SW 1271 (cell line): Measurements from ENCODE around the gene CSRNP3.

Source experiments
- DNase-seq, 2 experiments: peaks; one replicate each; lab custom pipeline; 2025; lab: John Stamatoyannopoulos, UW

The CSRNP3 gene, protein sequence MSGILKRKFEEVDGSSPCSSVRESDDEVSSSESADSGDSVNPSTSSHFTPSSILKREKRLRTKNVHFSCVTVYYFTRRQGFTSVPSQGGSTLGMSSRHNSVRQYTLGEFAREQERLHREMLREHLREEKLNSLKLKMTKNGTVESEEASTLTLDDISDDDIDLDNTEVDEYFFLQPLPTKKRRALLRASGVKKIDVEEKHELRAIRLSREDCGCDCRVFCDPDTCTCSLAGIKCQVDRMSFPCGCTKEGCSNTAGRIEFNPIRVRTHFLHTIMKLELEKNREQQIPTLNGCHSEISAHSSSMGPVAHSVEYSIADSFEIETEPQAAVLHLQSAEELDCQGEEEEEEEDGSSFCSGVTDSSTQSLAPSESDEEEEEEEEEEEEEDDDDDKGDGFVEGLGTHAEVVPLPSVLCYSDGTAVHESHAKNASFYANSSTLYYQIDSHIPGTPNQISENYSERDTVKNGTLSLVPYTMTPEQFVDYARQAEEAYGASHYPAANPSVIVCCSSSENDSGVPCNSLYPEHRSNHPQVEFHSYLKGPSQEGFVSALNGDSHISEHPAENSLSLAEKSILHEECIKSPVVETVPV

DNA sequence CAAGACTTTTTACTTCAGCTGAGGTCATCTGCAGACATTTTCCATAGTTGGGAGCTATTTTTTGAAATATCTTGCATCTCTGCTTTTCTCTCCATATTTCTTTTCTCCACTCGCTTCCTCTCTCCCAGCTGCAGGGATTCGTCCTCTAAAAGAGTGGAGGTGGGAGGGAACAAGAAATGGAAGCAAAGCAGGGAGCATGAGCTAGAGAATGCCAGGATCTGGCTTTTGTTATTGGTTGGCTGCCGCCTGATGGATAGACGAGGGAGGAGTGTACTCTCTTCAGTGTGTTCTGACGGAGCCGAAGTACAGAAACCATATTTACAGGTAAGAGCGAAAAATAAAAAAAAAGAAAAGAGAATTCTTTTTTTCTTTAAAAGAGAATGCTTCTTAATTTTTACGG is at the start of gene CSRNP3:
CSRNP3 (plus strand) TSS at position 282 of the 400 bp plus-strand sequence. CDS start 125,368 bp downstream, outside the sequence.
- no peak for DNase-seq

DNA sequence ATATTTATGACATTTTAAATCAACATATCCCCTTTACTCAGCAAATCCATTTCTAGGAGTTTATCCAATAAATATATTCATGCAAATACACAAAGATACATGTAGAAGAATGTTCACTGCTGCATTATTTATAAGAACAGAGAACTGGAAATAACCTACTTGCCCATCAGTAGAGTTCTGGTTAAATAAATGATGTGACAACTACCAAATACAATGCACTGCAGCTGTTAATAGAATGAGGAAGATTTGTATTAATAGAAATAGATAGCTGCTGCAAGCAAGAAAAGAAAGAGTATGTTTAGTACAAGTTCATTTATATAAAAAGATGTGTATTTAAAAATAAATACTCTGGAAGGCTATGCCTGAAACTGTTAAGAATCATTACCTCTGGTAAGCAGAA is 49.3 kb upstream of the CSRNP3 start:
- no peak for DNase-seq

DNA sequence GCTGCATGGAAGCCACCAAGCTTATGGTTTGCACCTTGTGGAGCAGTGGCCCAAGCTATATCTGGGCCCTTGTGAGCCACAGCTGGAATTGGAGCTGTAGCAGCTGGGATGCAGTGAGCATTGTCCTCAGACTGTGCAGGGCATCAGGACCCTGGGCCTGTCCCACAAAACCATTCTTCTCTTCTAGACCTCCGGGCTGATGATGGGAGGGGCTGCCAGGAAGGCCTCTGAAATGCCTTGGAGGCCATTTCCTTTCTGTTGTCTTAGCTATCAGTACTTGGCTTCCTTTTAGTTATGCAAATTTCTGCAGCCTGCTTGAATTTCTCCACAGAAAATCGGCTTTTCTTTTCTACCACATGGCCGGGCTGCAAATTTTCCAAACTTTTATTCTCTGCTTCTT is 46.4 kb upstream of the CSRNP3 start:
- no peak for DNase-seq

DNA sequence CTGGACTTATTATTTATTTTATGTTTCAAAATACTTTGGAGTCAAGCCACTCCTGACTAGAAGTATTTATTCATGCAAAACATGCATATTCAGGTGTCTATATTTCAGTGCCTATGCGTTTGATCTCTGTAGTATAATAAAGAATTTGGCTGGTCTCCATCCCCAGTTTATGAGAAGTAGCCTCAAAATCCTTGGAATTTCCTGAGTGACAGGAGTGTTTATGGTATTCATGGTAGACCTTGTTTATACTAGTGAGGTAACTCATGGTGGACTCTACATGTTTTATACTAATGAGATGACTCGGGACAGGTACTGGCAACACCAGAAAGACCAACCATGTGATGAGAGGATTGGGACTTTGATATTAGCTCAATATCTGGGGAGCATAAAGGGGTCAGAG is 43.9 kb upstream of the CSRNP3 start:
- no peak for DNase-seq

DNA sequence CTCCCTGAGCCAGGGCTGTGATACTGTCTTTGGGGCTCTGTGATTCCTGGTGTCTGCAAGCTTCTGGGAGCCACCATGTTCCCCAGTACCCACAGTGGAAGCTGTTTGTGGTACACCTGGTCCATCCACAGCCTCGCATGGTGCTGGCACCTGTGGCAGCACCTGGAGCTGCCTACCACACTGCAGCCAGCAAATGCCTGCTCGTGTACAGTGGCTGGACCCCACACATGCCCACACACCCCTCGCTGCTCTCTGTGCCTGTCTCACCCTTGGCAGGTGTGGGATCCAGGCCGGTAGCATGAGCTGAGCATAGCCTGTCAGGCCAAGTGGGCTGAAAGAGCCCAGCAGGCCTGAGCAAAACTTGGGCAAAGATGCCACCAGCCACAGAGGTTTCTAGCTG is 41.8 kb upstream of the CSRNP3 start:
- DNase-seq: no peak

DNA sequence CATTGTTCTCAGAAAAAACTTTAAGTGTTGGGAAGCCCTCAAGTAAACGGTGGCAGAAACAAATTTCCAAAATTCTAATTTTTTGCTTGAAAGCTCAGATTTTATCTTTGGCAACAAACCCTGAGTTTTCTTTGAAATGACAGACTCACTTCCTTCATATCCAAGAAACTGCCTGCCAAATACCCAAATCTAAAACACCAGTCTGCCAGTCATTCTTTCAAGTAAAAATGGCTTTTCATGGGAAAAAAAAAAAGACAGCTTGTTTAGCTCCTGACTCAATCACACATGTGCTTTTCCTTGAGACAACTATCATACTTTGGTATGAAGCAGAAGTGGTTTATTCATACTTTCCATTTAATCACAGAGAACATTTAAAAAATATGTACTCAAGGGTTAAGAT is 40.6 kb upstream of the CSRNP3 start:
- DNase-seq: no peak

DNA sequence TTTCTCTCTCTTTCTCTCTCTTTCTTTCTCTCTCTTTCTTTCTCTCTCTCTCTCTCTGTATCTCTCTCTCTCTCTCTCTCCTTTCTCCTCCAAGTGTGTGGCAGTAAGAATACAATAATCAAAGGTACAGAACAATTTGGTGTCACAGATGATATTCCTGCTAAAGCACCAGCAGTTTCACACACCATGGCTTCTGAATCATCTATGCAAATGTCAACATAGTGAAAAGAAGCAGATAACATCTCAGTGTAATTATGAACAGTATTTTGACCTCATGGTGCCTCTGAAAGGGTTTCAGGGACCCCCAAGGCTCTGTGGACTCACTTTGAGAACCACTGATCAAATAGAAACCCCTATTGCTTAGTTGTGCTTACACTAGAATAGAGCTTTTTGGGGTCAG is 38.5 kb upstream of the CSRNP3 start:
- DNase-seq: no peak

DNA sequence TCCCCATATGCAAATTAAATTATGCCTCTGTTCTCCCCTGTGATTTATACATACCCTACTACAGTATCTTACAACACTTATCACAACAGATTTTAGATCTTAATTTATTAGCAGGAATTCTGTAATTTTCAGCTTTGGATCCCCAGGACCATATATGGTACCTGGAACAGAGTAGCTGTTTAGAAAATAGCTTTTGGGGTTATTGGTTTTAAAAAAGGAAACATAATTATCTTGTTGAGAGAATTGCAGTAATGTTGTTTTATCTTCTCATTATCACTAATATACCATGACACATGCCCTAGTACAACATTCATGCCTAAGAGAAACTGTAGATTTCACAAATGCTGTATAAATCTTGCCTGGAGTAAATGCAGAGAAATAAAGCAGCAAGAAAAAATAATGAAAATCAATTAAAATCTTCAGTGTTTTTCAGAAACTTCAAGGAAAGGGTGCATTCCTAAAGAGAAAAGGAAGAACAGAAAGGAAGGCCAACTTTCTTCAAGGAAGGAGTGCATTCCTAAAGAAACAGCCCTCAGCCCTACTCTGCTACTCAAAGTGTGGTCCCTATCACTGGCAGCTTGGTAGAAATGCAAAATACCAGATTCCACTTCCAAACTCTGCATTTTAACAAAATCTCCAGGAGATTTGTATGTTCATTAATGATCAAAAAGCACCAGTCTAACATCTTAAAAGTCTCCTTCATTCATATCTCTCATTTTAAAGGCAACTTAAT is 37.1 kb upstream of the CSRNP3 start:
- no peak for DNase-seq

DNA sequence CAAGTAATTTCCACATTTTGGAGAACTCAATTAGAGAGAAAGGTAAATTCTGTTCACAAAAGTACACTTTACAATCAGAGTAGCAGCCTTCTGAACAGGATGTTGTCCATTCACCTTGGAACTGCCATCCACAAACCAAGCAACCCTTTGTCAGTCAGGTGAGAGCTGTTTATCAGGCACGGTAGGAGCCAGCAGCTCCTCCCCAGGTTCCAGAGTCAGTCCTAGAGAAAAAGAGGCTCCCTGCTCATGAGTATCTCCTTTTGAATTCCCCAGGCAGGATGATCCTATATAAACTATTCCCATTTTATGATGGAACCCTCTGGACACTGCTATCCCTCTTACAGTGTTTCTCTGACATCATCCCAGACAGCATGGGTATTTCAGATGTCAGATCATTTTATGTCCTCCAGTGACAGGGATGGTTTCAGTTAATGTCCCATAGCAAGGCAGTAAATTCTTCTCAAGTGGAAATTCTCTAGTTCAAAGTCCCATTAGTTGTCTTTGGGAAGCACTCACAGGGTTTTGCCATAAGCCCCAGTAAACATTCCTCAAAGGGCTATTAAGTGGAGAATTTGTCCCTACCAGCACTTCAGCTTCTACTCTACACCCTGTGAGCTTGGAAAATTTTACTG is 34.5 kb upstream of the CSRNP3 start:
- no peak for DNase-seq

DNA sequence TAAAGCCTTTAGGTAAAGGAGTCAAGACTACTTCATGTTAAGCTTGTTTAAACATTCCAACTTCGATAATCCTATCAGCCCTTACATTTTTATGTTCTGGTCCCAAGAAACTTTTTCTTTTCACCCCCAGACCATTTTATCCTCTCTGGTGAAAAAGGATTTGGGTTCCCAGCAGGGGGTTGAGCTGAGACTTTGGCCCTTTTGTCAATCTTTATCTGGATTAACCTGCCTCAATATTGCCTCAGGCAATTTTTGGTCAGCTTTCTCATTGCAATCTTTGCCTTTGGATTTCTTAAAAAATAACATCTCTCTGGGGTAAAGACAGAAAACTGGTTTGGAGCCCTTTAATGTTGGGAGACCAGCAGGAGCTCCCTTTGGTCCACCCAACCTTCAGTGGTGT is 33.9 kb upstream of the CSRNP3 start:
- DNase-seq: no peak

DNA sequence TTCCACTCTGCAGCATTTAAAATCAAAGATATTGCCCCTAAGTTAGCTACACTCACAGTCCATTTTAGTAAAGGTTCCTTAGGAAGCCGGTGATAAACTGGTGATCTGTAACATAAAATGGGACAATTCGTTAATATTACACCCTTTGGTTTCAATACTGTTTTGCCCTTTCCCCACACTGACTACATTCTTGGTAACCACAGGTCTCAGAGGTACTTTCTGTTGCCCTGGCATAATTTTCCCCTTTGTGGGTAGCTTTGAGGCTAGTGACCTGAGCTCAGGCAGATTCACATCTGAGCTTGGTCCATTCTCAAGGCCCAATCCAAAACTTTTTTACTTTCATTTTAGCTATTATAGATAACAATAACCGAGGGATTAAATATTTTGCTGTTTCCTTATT is 32.9 kb upstream of the CSRNP3 start:
- DNase-seq: no peak

DNA sequence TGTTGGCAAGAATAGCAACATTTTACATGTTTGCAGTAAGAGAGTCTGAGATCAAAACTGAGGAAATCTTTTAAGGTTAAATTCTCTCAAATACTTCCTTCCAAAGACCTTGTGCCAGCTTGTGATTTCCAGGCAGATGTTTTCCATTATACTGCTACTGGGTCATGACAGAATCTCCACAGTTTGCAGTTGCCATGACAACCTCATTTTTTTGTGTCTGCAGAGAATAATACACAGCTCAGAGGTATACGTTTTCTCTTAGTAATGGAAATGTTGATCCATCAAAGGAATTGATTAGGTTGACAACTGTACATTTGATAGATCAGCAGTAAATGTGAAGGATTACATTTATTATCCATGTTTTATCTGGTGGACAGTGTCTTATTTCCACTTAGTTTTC is 29.1 kb upstream of the CSRNP3 start:
- DNase-seq: no peak

DNA sequence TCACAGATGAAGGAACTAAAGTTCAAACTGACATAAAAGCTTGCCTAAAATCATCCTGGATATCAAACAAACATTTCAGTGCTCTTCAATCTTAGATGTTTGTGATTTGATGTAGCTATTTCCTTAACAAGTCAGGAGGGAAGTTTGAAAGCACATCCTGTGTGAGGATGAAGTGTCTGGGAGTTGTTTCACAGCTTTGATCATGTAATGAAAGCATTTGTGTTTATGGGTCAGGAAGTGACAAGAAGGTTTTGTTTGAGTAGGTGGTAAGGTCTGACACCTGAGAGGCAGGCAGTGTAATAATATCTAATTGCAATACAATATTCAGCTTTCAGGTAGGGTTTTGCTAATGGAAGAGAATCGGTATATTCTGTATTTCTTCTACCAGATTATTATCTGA is 26.0 kb upstream of the CSRNP3 start:
- DNase-seq: no peak

DNA sequence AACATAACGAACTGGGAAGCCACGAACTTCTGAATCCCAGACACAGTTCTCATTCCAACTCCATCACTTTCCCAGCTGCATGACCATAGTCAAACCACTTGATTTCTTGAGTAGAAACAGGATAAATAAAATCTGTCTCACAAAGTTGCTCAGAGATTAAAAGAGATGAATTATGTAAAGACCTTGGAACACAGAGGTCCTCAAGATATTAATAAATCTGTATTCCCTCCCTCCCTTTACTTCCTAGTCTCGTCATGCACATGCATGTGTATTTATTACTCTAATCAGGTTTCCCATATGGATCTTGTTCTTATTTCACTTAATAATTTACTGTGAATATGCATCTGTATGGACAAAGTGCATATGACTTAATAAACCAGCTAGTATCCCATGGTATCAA is 21.1 kb upstream of the CSRNP3 start:
- no peak for DNase-seq

DNA sequence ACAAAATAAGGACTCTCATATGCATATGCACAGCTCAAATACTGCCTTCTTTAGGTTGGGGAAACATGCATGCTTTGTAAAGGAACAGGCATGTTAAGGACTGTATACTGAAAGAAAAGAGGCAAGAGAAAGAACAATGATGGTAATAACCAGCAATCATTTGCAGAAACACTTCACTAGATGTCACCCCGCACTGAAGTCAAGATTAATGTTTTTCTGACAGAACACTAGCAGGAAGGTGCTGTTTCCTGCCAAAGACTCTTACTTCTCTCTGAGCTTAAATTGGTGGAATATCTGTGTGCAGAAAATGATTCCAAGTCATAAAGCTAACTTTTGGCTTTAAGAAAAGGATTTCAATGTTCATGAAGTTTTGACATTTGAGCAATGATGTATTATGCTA is 19.3 kb upstream of the CSRNP3 start:
- DNase-seq: no peak

DNA sequence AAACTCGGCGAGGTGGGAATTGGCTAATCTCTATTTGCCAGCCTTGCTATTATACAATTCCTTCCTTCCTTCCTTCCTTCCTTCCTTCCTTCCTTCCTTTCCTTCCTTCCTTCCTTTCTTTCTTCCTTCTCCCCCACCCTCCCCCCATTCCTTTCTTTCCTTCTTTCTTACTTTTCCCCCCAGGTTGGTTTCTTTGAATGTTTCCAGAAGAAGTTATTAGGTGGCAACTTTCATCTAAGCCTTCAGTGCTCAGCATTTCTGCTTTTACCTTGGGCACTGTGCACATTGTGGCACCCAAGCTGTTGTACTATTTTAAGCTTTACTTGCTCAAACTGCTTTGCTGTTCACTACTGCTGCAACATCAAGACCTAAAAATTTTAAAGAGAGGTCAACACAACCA is 17.2 kb upstream of the CSRNP3 start:
- DNase-seq: no peak

DNA sequence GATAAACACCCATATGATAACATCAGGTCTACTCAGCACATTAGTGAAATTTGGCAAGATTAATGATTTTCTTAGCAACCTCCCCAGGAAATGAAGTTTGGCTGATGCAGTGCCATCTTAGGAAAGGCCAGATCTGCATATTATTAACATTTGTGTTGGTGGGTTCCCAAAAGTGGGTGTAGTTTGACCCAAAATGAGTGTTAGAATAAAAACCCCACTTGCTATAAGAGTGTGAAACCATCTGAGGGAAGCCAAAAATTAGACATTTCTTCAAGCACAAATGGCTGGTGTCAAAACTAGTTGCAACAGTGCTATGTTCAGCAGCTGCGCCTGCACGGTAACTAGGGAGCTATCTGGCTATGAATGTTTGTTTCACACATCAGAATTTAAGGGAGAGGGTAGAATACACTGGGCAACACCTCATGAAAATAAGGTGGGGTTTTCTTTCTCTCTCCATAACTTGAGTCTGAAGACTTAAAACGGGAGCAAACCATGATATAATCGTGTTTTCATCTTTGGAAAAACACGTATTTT is 15.9 kb upstream of the CSRNP3 start:
- DNase-seq: no peak

DNA sequence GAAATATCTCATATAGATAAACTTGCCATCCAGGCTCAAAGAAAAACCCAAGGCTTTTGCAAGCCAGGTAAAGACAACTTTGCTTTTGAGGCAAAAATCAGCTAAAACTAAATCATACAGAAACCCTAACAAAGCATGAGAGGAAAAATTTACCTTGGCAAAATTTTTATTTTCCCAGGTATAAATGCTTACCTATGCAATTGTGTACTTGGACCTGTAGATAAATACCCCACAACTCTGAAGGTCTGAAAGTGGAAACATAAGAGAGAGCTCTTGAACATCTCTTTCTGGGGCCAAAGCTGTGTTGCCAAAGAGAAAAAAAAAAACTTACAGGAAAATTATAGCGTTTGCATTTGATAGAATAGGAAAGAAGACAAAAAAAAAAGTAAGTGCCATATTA is 14.6 kb upstream of the CSRNP3 start:
- DNase-seq: no peak

DNA sequence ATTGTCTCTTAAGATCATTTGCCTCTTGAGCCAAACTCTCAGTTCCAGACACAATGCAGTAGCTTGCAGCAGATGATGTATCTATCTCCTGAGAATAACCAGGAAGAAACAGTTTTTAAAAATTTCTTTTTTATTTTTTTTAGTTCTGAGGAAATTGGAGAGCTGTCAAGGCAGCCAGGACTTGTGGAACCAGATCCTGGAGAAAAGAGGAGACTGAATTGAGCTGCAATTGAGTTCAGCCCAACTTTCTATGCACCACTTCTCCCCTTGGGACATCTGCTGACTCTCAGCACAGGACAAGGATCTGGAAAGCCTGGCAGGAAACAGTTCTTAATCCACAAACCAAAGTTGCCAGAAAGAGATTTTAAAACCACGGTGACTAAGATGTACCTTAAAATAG is 13.5 kb upstream of the CSRNP3 start:
- DNase-seq: no peak

DNA sequence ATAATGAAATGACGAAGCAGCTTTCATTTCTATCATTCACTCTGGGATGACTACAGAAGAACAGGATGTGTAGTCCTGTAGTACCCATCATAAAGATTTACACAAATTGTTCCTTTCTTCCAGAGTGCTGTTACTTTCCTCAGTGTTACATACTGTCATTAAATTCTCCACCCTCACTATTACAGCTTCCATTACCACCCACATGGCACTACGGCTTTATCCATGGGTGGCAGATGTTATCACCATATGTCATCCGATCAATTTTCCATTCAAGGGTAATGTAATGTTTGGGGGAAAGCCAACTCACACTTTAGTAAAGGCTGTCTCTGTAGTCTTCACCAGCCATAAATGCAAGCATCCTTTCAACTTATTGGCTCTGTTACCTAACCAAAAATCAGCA is 7.1 kb upstream of the CSRNP3 start:
- DNase-seq: no peak

DNA sequence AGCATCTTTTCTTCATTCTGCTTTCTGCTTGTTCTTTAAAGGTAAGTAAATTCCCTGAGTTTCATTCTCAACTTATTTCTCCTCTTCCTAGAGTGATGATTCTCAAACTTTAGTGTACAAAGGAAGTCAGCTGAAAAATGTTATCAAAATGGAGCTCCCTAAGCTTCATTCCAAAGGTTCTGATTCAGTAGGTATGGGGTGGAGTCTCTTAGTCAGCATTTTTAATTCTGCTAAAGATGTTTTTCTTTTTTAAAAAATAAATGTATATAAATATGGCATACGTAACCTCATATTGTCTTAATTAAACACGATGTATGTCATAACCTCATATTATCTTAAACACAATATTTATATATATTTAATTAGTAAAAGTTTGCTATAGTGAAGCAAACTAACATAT is 3.1 kb upstream of the CSRNP3 start:
- DNase-seq: no peak

DNA sequence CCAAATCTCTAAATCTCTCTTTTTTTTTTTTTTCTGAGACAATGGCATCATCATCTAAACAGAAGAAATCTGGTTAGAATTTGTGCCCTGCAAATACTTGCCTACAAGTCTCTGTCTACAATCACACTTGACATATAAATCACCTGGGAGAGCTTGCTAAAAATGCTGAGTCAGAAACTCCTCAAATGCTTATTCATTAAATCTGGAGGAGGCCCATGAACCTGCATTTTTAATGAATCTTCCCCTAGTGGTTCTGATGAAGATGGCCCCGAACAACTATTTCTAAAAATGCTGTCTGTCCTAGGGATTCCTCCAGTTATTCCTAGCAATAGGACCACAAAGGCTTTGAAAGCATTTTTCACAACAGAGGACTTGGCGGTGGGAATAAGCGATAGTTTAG is 1.6 kb upstream of the CSRNP3 start:
- no peak for DNase-seq

DNA sequence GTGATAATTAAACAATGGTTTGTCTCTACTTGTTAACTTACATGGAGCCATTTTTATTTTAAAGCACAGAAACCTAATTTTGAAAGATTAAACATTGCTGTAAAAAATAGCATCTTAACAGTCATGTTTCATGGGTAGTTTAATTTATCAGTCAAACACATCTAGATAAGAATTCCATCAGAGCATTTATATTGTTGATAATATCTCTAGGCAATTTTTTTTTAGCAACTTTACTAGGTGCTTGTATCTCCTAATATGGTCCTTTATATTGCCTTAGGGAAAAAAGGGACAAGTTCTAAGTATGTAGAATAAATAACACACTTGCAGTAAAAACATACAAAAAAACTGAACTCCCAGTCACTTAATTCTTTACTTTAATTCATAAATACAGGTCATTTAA is 863 bp downstream of the CSRNP3 start:
- DNase-seq: no peak
